OCI-LY7 (cell line): ENCODE measurements around the gene CEP170B. TPM values are rescaled to one million over a fixed set of nuclear protein-coding genes. Genes with fewer than 3 reads are reported as not detected.

Source experiments
- BruUV-seq: library from RNA; stranded (reverse); fragments of 400-500 nt; replicated peaks from 2 replicates; lab custom pipeline; 2021; lab: Mats Ljungman, UMichigan
- CTCF ChIA-PET: fragments of 300-600 bp; sonication (Branson Sonifier 250); formaldehyde crosslinking; loops from one replicate; lab custom pipeline; 2022; ENCODE audit warnings: antibody characterized with exemption; ENCODE audit not compliant: unreplicated experiment; lab: Charles Lee
- POLR2A ChIA-PET: fragments of 300-600 bp; sonication (Branson Sonifier 250); formaldehyde crosslinking; loops from one replicate; lab custom pipeline; 2022; ENCODE audit warnings: antibody characterized with exemption; lab: Charles Lee
- DNase-seq: peaks from one replicate; pipeline ENCODE4 v3.0.0-alpha.2; 2015; ENCODE audit warnings: low spot score
- H2AFZ ChIP-seq: fragments of 200-600 bp; sonication (generic), shearing (Covaris generic); 2 replicates; pipeline ENCODE4 v1.6.1; 2014; ENCODE audit warnings: mild to moderate bottlenecking, antibody characterized with exemption, low read length, moderate library complexity
- H3K27ac ChIP-seq: fragments of 200-600 bp; sonication (generic); 2 replicates; pipeline ENCODE4 v1.5.1; 2014; ENCODE audit warnings: mixed run types, low read depth, mild to moderate bottlenecking, moderate library complexity, low read length, inconsistent platforms; ENCODE audit not compliant: poor library complexity, severe bottlenecking
- H3K36me3 ChIP-seq: fragments of 200-600 bp; sonication (generic); 2 replicates; pipeline ENCODE4 v1.6.1; 2014; ENCODE audit warnings: mild to moderate bottlenecking, antibody characterized with exemption, low read length, moderate library complexity, mixed read lengths; ENCODE audit not compliant: insufficient read depth
- H3K4me1 ChIP-seq: fragments of 200-600 bp; sonication (generic); 2 replicates; pipeline ENCODE4 v1.5.1; 2014; ENCODE audit warnings: mild to moderate bottlenecking, low read length; ENCODE audit not compliant: insufficient read depth, poor library complexity, severe bottlenecking
- H3K4me2 ChIP-seq: fragments of 200-600 bp; sonication (generic); 2 replicates; pipeline ENCODE4 v1.6.1; 2014; ENCODE audit warnings: mild to moderate bottlenecking, low read length
- H3K4me3 ChIP-seq: fragments of 200-600 bp; sonication (generic); 2 replicates; pipeline ENCODE4 v1.5.1; 2014; ENCODE audit warnings: mild to moderate bottlenecking, low read depth, low read length; ENCODE audit not compliant: poor library complexity, severe bottlenecking
- H3K79me2 ChIP-seq: fragments of 200-600 bp; sonication (generic); 2 replicates; pipeline ENCODE4 v1.6.1; 2016; ENCODE audit warnings: low read depth, mild to moderate bottlenecking, low read length, moderate library complexity, mixed read lengths; ENCODE audit not compliant: insufficient read depth
- H3K9me2 ChIP-seq: fragments of 200-600 bp; sonication (generic); 2 replicates; pipeline ENCODE4 v1.6.1; 2016; ENCODE audit warnings: mild to moderate bottlenecking, low read length, mixed read lengths; ENCODE audit not compliant: insufficient read depth
- H3K9me3 ChIP-seq: fragments of 200-600 bp; sonication (generic); 2 replicates; pipeline ENCODE4 v1.6.1; 2014; ENCODE audit warnings: mild to moderate bottlenecking, mixed run types, low read length, mixed read lengths
- H4K20me1 ChIP-seq: fragments of 200-600 bp; sonication (generic); 2 replicates; pipeline ENCODE4 v1.6.1; 2014; ENCODE audit warnings: mild to moderate bottlenecking, antibody characterized with exemption, low read length, moderate library complexity, mixed read lengths; ENCODE audit not compliant: insufficient read depth
- EZH2phosphoT487 ChIP-seq: fragments of 200-600 bp; sonication (generic); IDR thresholded peaks from 2 replicates; pipeline ENCODE4 v1.6.1; 2018; ENCODE audit warnings: low read depth, borderline replicate concordance, mild to moderate bottlenecking, mixed run types, antibody characterized with exemption, low read length, moderate library complexity, mixed read lengths
- intact Hi-C: fragments of 100-400 bp; cut with micrococcal nuclease; formaldehyde crosslinking; loops from one replicate; pipeline ENCODE4 v1.10.0; 2022; ENCODE audit not compliant: unreplicated experiment
- total RNA-seq, 2 experiments: library from RNA; depleted of rRNA in 1 of 2; stranded (reverse); fragments of >200 nt in 1 of 2; shearing (Covaris generic) in 1 of 2; gene quantifications; 2 replicates each; pipeline ENCODE4 v1.2.3, GENCODE V29; 2014 to 2022
- TF ChIP-seq, protein P1 (sequence below): fragments of 200-600 bp; sonication (generic); conservative IDR thresholded peaks from 2 replicates; pipeline ENCODE4 v1.5.1; 2014; ENCODE audit warnings: mild to moderate bottlenecking, antibody characterized with exemption, low read length, moderate library complexity, mixed read lengths

CEP170B gene
- total RNA-seq, 2 experiments from 2014 or later: 0.10 to 0.16 TPM

DNA sequence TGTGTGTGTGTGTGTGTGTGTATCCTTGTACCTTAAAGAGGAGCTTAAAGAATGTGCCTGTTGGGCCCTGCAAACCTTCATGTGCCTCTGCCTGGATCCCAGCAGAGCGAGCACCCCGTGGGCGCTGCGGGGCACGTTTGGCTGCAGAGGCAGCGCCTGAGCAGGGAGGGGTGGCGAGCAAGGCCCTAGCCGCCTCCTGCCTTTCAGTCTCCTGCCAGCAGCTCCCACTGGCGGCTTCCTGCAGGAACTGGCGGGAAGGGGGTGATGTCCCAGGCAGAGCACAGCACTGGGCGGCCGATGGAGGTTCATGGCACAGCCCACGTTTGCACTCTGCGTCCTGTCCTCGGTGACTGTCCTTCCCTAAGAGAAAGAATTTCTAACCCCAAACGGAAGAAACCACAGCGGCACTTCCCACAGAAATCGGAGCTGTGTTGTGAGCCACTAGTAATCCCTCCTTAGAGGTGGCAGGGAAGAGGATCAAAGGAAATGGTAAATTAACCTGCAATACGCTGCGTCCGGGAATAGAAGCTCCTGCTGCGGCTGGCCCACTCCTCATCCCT lies 44.3 kb upstream of the CEP170B start:
- TF ChIP-seq EZH2phosphoT487: no peak
- TF ChIP-seq, protein P1, sequence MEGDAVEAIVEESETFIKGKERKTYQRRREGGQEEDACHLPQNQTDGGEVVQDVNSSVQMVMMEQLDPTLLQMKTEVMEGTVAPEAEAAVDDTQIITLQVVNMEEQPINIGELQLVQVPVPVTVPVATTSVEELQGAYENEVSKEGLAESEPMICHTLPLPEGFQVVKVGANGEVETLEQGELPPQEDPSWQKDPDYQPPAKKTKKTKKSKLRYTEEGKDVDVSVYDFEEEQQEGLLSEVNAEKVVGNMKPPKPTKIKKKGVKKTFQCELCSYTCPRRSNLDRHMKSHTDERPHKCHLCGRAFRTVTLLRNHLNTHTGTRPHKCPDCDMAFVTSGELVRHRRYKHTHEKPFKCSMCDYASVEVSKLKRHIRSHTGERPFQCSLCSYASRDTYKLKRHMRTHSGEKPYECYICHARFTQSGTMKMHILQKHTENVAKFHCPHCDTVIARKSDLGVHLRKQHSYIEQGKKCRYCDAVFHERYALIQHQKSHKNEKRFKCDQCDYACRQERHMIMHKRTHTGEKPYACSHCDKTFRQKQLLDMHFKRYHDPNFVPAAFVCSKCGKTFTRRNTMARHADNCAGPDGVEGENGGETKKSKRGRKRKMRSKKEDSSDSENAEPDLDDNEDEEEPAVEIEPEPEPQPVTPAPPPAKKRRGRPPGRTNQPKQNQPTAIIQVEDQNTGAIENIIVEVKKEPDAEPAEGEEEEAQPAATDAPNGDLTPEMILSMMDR: no peak
- Histone ChIP-seq H4K20me1 (no peaks in the 10 kb centered on the region), H3K79me2 (peaks cover 8% of the 10 kb centered on the region; the same call in 1 of the 2 replicates), H3K4me1 (peaks cover 8% of the 10 kb centered on the region), H3K4me3 (no peak overlapping the region), H3K4me2 (no peak overlapping the region), H3K27ac (no peak overlapping the region), H3K9me2 (no peaks in the 10 kb centered on the region), H3K36me3 (peaks cover 7% of the 10 kb centered on the region), H2AFZ (no peak overlapping the region), H3K9me3 (no peaks in the 10 kb centered on the region)
- ChIA-PET CTCF (no interaction called here), POLR2A (no interaction called here)
- BruUV-seq: no TSS peak
- intact Hi-C loops: no loop called here
- no peak for DNase-seq

DNA sequence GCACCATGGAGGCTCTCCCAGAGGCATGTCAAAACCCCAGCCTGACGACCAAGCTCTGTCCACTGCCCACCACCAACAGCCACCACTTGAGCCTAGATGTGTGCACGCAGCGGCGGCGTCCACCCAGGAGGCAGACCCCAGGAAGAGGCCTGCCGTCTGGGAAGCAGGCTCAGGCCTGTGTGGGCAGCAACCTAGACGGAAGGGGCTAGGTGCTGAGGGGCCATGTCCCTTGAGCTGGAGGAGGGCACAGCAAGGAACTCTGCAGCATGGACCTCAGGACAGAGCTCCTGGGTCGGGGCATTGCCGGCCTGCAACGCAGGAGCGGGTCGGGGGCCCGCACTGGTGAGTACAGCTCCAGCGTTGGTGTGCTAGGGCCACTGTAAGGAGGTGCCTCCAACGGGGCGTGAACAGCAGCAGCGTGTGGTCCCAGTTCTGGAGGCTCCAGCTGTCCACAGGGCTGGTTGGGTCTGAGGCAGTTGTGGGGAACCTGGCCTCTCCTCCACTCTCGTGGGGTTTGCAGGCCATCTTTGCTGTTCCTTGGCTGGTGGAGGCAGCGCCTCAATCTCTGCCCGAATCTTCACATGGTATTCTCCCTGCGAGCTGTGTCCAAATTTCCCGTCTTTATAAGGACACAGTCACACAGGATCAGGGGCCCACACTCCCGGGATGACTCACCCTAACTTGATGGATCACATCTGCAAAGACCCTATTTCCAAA lies 43.7 kb upstream of the CEP170B start:
- H2AFZ ChIP-seq: no peak overlapping the region
- ChIA-PET POLR2A (no interaction called here), CTCF (no interaction called here)
- TF ChIP-seq, protein P1: no peak
- TF ChIP-seq EZH2phosphoT487: no peak
- intact Hi-C loops: no loop called here
- H3K9me3 ChIP-seq: no peaks in the 10 kb centered on the region
- no peak for DNase-seq
- H3K79me2 ChIP-seq: peaks cover 8% of the 10 kb centered on the region; the same call in 1 of the 2 replicates
- H4K20me1 ChIP-seq: no peaks in the 10 kb centered on the region
- H3K4me3 ChIP-seq: no peak overlapping the region
- H3K9me2 ChIP-seq: no peaks in the 10 kb centered on the region
- H3K36me3 ChIP-seq: peaks cover 7% of the 10 kb centered on the region
- peaks cover 8% of the 10 kb centered on the region for H3K4me1 ChIP-seq
- no TSS peak for BruUV-seq
- H3K27ac ChIP-seq: no peak overlapping the region
- H3K4me2 ChIP-seq: no peak overlapping the region

DNA sequence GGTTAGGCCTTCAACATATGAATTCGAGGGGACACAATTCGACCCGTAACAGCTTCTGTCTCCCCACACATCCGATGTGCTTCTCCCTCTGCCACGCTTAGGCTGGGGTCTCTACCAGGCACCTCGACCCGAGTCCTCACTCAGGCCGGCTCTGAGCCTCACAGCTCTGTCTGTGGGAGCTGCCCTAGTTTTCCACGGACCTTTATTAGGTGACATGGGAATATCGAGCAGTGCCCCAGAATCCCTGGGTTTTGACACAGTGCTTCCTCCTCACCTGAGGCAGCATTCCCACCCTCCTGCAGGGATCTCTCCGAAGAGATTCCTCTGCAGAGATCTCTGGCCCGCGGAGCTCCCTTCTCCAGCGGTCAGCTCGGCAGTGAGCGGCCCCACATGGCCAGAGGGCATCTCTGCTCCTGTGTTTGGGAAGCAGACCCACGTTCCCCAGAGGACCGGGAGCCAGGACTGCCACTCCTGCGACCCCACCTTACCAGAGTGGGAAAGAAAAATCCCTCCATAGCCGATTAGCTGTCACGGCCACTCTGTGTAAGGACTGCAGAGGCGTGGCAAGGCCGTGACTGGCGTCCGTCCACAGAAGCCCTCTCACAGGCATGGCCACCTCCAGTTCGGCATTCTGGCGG lies 43.0 kb upstream of the CEP170B start:
- no peak overlapping the region for H3K27ac ChIP-seq
- H3K4me1 ChIP-seq: peaks cover 4% of the 10 kb centered on the region
- H3K4me3 ChIP-seq: no peak overlapping the region
- POLR2A ChIA-PET: no interaction called here
- CTCF ChIA-PET: no interaction called here
- DNase-seq: no peak
- no peak overlapping the region for H3K4me2 ChIP-seq
- no TSS peak for BruUV-seq
- H3K36me3 ChIP-seq: peaks cover 7% of the 10 kb centered on the region
- H3K9me3 ChIP-seq: no peaks in the 10 kb centered on the region
- no peak overlapping the region for H2AFZ ChIP-seq
- H4K20me1 ChIP-seq: no peaks in the 10 kb centered on the region
- intact Hi-C loops: no loop called here
- H3K9me2 ChIP-seq: no peaks in the 10 kb centered on the region
- H3K79me2 ChIP-seq: peaks cover under 1% of the 10 kb centered on the region; the same call in 1 of the 2 replicates
- no peak for TF ChIP-seq EZH2phosphoT487
- TF ChIP-seq, protein P1: no peak
